NCI-H1092 treated with DMSO at 0.1 percent for 48 hours (cell line): Measurements from ENCODE around the gene NME4.

Experiments used
- DNase-seq: peaks from one replicate; lab custom pipeline; 2025; lab: John Stamatoyannopoulos, UW

The NME4 gene

GRCh38 chr16:363766-364490 lies 33.1 kb upstream of the NME4 start:
- no peak for DNase-seq

- DNase-seq = no peak
Observed at GRCh38 chr16:364595-365491, 32.2 kb upstream of the NME4 start.

GRCh38 chr16:366476-366875 lies 30.5 kb upstream of the NME4 start:
- no peak for DNase-seq

GRCh38 chr16:367333-367903 lies 29.6 kb upstream of the NME4 start:
- no peak for DNase-seq

GRCh38 chr16:368388-369158 lies 28.4 kb upstream of the NME4 start:
- DNase-seq = no peak

GRCh38 chr16:369275-369865 lies 27.6 kb upstream of the NME4 start:
- no peak for DNase-seq

- no peak for DNase-seq
Observed at GRCh38 chr16:369866-370436, 27.0 kb upstream of the NME4 start.

- peak; percentile 95 for DNase-seq
Observed at GRCh38 chr16:370443-370842, 26.6 kb upstream of the NME4 start, which contains the start of gene MRPL28. TSS of gene MRPL28 (minus strand) at chr16:370538. CDS start at chr16:370218, 320 bp downstream.

GRCh38 chr16:370979-371514 lies 26.0 kb upstream of the NME4 start:
- DNase-seq = no peak

GRCh38 chr16:371515-372301 lies 25.3 kb upstream of the NME4 start:
- peak; percentile 31 for DNase-seq

GRCh38 chr16:372302-372983 lies 24.6 kb upstream of the NME4 start:
- DNase-seq = no peak

- DNase-seq = no peak
Observed at GRCh38 chr16:373020-373598, 23.9 kb upstream of the NME4 start.

GRCh38 chr16:373848-374615 lies 23.0 kb upstream of the NME4 start:
- no peak for DNase-seq

GRCh38 chr16:374616-374926 lies 22.4 kb upstream of the NME4 start:
- no peak for DNase-seq

GRCh38 chr16:375212-375611 lies 21.8 kb upstream of the NME4 start:
- no peak for DNase-seq

- no peak for DNase-seq
Observed at GRCh38 chr16:375927-376816, 20.8 kb upstream of the NME4 start.

- DNase-seq = no peak
Observed at GRCh38 chr16:376817-377418, 20.1 kb upstream of the NME4 start.
